Mesothelial cell of epicardium (in vitro differentiated cells): ENCODE data around the gene TRPV4. TPM values are rescaled to one million over a fixed set of nuclear protein-coding genes. Genes with fewer than 3 reads are reported as not detected.

Experiments
- DNase-seq, 2 experiments: peaks; one replicate each; pipeline ENCODE4 v3.0.0; 2021; ENCODE audit warnings: low spot score in 2 of 2; ENCODE audit not compliant: unreplicated experiment in 2 of 2
- H3K27ac Mint-ChIP-seq: 2 replicates; pipeline ENCODE4 v1.8.0; 2021; ENCODE audit warnings: mixed read lengths
- H3K27me3 Mint-ChIP-seq: 2 replicates; pipeline ENCODE4 v1.8.0; 2021; ENCODE audit warnings: low read depth, mixed read lengths
- H3K36me3 Mint-ChIP-seq: 2 replicates; pipeline ENCODE4 v1.8.0; 2021; ENCODE audit warnings: mixed read lengths
- H3K4me1 Mint-ChIP-seq: 2 replicates; pipeline ENCODE4 v1.8.0; 2021; ENCODE audit warnings: mixed read lengths
- H3K4me3 Mint-ChIP-seq: 2 replicates; pipeline ENCODE4 v1.8.0; 2021; ENCODE audit warnings: mild to moderate bottlenecking, moderate library complexity, mixed read lengths
- H3K9me3 Mint-ChIP-seq: 2 replicates; pipeline ENCODE4 v1.8.0; 2021; ENCODE audit warnings: mixed read lengths
- CTCF ChIP-seq: fragments of 200-600 bp; sonication (generic); IDR thresholded peaks from one replicate; pipeline ENCODE4 v1.5.0; 2021; ENCODE audit warnings: antibody characterized with exemption; ENCODE audit not compliant: unreplicated experiment
- total RNA-seq: library from RNA; stranded (reverse); gene quantifications from 3 replicates; pipeline ENCODE4 v1.2.1, GENCODE V29; 2021

Gene TRPV4
- total RNA-seq, 1 donor from 2014 or later, result 4.1 TPM

GRCh38 chr12:109798691-109799090, 34.5 kb downstream of the TRPV4 start:
- Mint-ChIP-seq H3K9me3 (no peaks in the 10 kb centered on the region), H3K27me3 (no peaks in the 10 kb centered on the region), H3K4me1 (peaks cover 4% of the 10 kb centered on the region), H3K27ac (no peak overlapping the region), H3K36me3 (no peaks in the 10 kb centered on the region), H3K4me3 (no peak overlapping the region)
- no peak for DNase-seq
- no peak for TF ChIP-seq CTCF

- no peak for DNase-seq
- Mint-ChIP-seq H3K27me3 (no peaks in the 10 kb centered on the region), H3K4me1 (peaks cover 4% of the 10 kb centered on the region), H3K4me3 (no peak overlapping the region), H3K36me3 (no peaks in the 10 kb centered on the region), H3K27ac (no peak overlapping the region), H3K9me3 (no peaks in the 10 kb centered on the region)
- no peak for TF ChIP-seq CTCF
Observed at GRCh38 chr12:109797905-109798669, 35.1 kb downstream of the TRPV4 start.

- Mint-ChIP-seq H3K9me3 (no peaks in the 10 kb centered on the region), H3K4me3 (no peak overlapping the region), H3K36me3 (no peaks in the 10 kb centered on the region)
Observed at GRCh38 chr12:109796057-109796456, 37.1 kb downstream of the TRPV4 start.

GRCh38 chr12:109795023-109795422, 38.2 kb downstream of the TRPV4 start:
- no peaks in the 10 kb centered on the region for H3K9me3 Mint-ChIP-seq
- TF ChIP-seq CTCF, result no peak
- H3K4me1 Mint-ChIP-seq, result peaks cover 4% of the 10 kb centered on the region
- H3K36me3 Mint-ChIP-seq, result no peaks in the 10 kb centered on the region
- no peak for DNase-seq
- H3K4me3 Mint-ChIP-seq, result no peak overlapping the region
- H3K27me3 Mint-ChIP-seq, result no peaks in the 10 kb centered on the region
- H3K27ac Mint-ChIP-seq, result no peak overlapping the region

More at GRCh38 chr12:109796057-109796456, 37.1 kb downstream of the TRPV4 start:
- no peaks in the 10 kb centered on the region for H3K27me3 Mint-ChIP-seq
- TF ChIP-seq CTCF, result no peak
- H3K27ac Mint-ChIP-seq, result no peak overlapping the region
- H3K4me1 Mint-ChIP-seq, result peaks cover 4% of the 10 kb centered on the region
- no peak for DNase-seq

- no peak for DNase-seq
- H3K9me3 Mint-ChIP-seq, result no peaks in the 10 kb centered on the region
- no peaks in the 10 kb centered on the region for H3K36me3 Mint-ChIP-seq
- H3K27ac Mint-ChIP-seq, result no peak overlapping the region
- H3K4me1 Mint-ChIP-seq, result peaks cover 4% of the 10 kb centered on the region
- TF ChIP-seq CTCF, result no peak
- H3K4me3 Mint-ChIP-seq, result no peak overlapping the region
- H3K27me3 Mint-ChIP-seq, result no peaks in the 10 kb centered on the region
Observed at GRCh38 chr12:109793826-109794501, 39.2 kb downstream of the TRPV4 start.
